Activated CD4-positive, alpha-beta memory T cell treated with anti-CD3 and anti-CD28 coated beads for 36 hours (primary cell): ENCODE results near the gene DEFB123. TPM values are rescaled to one million over a fixed set of nuclear protein-coding genes. Genes with fewer than 3 reads are reported as not detected.
"Not testable (repeated sequence)": the region's sequence is repeated elsewhere in the genome, so short reads cannot be mapped to it uniquely, and the experiment has no call there.

ENCODE experiments used
- CTCF ChIA-PET: fragments of 350-600 bp; sonication (Branson Sonifier 250); formaldehyde crosslinking; loops from one replicate; lab custom pipeline; 2021; ENCODE audit warnings: antibody characterized with exemption, inconsistent platforms; lab: Charles Lee
- POLR2A ChIA-PET: fragments of 350-600 bp; sonication (Branson Sonifier 250); formaldehyde crosslinking; loops from one replicate; lab custom pipeline; 2021; ENCODE audit warnings: antibody characterized with exemption; lab: Charles Lee
- DNase-seq: peaks from one replicate; pipeline ENCODE4 v3.0.0-alpha.2; 2020
- H3K27ac Mint-ChIP-seq: one replicate; pipeline ENCODE4 v1.8.0; 2021; ENCODE audit warnings: mixed read lengths
- H3K27me3 Mint-ChIP-seq: one replicate; pipeline ENCODE4 v1.8.0; 2021; ENCODE audit warnings: mixed read lengths
- H3K36me3 Mint-ChIP-seq: one replicate; pipeline ENCODE4 v1.8.0; 2021; ENCODE audit warnings: mixed read lengths
- H3K4me1 Mint-ChIP-seq: one replicate; pipeline ENCODE4 v1.8.0; 2021; ENCODE audit warnings: low read depth, mixed read lengths
- H3K4me3 Mint-ChIP-seq: one replicate; pipeline ENCODE4 v1.8.0; 2021; ENCODE audit warnings: mild to moderate bottlenecking, mixed read lengths
- H3K9me3 Mint-ChIP-seq: one replicate; pipeline ENCODE4 v1.8.0; 2021; ENCODE audit warnings: mixed read lengths
- intact Hi-C: fragments of 100-400 bp; cut with micrococcal nuclease; formaldehyde crosslinking; loops from one replicate; pipeline ENCODE4 v1.15.1; 2023
- total RNA-seq, 2 experiments: library from RNA; stranded (reverse); gene quantifications; one replicate each; pipeline ENCODE4 v1.2.3, GENCODE V29; 2021

The DEFB123 gene
- total RNA-seq, 2 experiments from 2014 or later, result not detected

DNA sequence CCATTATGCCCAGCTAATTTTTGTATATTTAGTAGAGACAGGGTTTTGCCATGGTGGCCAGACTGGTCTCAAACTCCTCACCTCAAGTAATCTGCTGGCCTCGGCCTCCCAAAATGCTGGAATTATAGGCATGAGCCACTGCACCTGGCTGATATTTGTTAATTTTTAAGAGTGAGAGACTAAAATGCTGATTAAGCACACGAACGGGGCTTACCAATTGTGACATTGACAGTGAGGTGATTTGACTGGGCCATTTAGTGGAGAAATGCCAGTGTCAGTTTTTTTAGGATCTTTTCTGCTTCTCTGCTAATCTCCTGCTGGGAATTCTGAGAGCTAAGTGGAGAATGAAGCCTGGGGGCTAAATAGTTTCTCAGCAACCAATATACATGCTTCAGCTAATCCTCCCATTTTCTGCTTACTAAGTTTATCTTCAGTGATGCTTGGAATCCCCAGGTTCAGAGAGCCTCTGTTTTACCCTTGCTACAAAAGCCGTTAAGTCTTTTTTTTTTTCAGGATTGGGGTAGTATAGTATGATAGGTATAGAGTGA, 9.8 kb upstream of the DEFB123 start:
- intact Hi-C loops, result no loop called here
- Mint-ChIP-seq H3K27me3 (peaks cover 12% of the 10 kb centered on the region), H3K4me3 (no peak overlapping the region), H3K36me3 (no peaks in the 10 kb centered on the region), H3K27ac (no peak overlapping the region), H3K9me3 (no peaks in the 10 kb centered on the region), H3K4me1 (no peaks in the 10 kb centered on the region)
- POLR2A ChIA-PET, result no interaction called here
- CTCF ChIA-PET, result interaction anchor here (1.9 kb wide), 1 partner anchor 10 kb away, joined by 6 read pairs; the partner anchor contains the start of gene DEFB123
- DNase-seq, result no peak

DNA sequence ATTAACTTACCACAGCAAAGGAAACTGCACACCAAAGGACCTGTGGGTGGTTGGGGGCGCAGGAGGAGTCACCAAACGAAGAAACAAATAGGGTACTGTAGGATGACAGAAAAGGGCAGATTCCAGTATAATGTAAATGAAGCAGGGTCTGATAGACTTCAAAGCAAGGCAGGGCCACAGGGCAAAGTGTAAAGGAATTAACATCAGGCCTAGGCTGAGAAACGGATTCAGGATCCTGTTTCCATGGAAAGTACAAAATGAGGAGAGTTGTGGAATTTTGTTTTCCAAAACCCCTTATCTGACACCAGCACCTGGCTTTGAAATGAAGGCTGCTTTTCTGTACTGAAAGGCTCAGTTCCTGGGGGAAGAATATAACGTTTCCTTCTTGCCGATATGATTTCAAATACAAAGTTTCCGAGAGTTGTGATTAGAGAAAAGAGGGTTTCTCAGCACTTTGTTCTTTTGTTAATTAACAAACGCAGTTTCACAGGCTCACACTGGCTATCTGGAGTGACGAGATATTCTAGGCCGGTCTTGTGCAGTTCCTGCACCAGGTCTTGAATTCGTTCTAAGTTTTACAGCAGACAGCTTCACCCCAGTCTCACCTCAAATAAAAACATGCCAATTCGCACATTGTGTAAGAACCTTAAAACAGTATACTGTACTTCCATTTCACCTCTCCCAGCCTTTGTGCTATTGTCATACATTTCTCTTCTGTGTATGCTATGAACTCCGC, 5.8 kb downstream of the DEFB123 start:
- no peaks in the 10 kb centered on the region for H3K4me1 Mint-ChIP-seq

DNA sequence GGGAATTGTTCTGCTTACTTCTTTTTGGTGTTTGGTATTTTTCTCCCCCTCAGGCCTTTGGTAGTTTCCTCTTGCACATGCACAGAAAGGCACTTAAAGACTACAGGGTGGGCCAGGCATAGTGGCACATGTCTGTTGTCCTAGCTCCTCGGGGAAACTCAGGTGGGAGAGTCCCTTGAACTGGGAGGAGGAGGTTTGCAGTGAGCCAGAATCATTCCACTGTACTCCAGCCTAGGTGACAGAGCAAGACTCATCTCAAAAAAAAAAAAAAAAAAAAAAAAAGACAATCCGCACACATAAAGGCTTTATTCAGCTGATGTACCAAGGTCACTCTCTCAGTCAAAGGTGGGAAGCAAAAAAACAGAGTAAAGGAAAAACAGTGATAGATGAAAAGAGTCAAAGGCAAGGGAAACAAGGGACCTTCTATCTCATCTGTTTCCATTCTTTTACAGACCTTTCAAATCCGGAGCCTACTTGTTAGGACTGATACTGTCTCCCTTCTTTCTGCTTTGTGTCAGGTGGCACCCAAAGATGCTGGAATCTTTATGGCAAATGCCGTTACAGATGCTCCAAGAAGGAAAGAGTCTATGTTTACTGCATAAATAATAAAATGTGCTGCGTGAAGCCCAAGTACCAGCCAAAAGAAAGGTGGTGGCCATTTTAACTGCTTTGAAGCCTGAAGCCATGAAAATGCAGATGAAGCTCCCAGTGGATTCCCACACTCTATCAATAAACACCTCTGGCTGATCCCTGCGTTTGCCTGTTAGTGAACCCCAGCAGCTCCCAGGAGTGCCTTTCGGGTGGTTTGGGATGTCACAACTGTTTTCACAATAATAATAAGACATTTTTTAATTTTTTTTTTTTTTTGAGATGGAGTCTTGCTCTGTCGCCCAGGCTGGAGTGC, 9.3 kb downstream of the DEFB123 start:
- Mint-ChIP-seq H3K27ac (no peak overlapping the region), H3K36me3 (no peaks in the 10 kb centered on the region), H3K4me1 (no peaks in the 10 kb centered on the region), H3K27me3 (peaks cover 12% of the 10 kb centered on the region), H3K9me3 (no peaks in the 10 kb centered on the region), H3K4me3 (no peak overlapping the region)
- intact Hi-C loops, result no loop called here
- POLR2A ChIA-PET, result no interaction called here
- no peak for DNase-seq
- CTCF ChIA-PET, result interaction anchor here (1.7 to 2.9 kb wide), 3 partner anchors 10 to 53 kb away, joined by 9 to 14 read pairs (median 9); partner anchors contain the start of gene DEFB123

More for the DNA sequence above, 5.8 kb downstream of the DEFB123 start:
- ChIA-PET POLR2A (no interaction called here), CTCF (interaction anchor here (0.9 kb wide), 1 partner anchor 15 kb away, joined by 3 read pairs; no protein-coding TSS in a partner anchor)
- no peak overlapping the region for H3K4me3 Mint-ChIP-seq
- H3K27ac Mint-ChIP-seq, result no peak overlapping the region
- H3K9me3 Mint-ChIP-seq, result no peaks in the 10 kb centered on the region
- intact Hi-C loops, result no loop called here
- DNase-seq, result no peak
- H3K27me3 Mint-ChIP-seq, result peaks cover 6% of the 10 kb centered on the region
- no peaks in the 10 kb centered on the region for H3K36me3 Mint-ChIP-seq

DNA sequence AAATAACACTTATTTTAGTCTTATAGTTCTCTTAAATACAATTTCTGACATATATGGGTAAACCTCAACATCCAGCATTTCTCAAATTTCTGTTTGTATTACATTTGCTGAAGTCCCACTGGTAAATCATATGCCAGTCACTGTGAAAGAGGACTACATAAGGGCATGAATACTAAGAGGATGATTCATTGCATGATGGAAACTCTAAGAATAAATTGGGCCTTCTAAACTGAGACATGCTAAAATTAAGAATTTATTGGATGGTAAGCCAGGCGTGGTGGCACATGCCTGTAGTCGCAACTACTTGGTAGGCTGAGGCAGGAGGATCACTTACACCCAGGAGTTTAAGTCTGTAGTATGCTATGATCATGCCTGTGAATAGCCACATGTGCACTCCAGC, 12.1 kb downstream of the DEFB123 start:
- Mint-ChIP-seq H3K27ac (no peak overlapping the region), H3K9me3 (no peaks in the 10 kb centered on the region), H3K36me3 (no peaks in the 10 kb centered on the region), H3K4me3 (no peak overlapping the region), H3K27me3 (peaks cover 8% of the 10 kb centered on the region), H3K4me1 (no peaks in the 10 kb centered on the region)
- ChIA-PET CTCF (no interaction called here), POLR2A (interaction anchor here (0.5 kb wide), 1 partner anchor 40 kb away, joined by 4 read pairs; no protein-coding TSS in a partner anchor)
- intact Hi-C loops, result no loop called here
- no peak for DNase-seq

DNA sequence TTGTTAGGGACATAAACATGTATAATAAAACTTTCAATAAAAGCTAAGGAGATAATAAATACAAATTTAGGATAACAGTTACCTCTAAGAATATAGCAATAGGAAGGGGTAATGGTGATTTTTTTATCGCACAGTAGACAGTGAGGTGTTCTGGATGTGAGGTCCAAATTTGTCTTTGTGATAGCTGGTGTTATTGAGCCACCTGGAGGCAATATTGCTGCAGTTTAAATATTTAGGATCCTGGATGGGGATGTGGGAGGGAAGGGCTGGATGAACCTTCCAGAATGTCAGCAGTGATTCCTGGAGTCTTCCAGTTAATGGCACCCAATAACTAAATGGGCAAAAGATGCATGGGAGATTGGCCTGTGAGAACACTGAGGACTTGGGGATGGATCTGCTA, 13.9 kb downstream of the DEFB123 start:
- Mint-ChIP-seq H3K4me1 (no peaks in the 10 kb centered on the region), H3K36me3 (no peaks in the 10 kb centered on the region), H3K9me3 (no peaks in the 10 kb centered on the region), H3K27ac (no peak overlapping the region), H3K27me3 (peaks cover 10% of the 10 kb centered on the region), H3K4me3 (no peak overlapping the region)
- ChIA-PET CTCF (no interaction called here), POLR2A (no interaction called here)
- no peak for DNase-seq
- intact Hi-C loops, result no loop called here

DNA sequence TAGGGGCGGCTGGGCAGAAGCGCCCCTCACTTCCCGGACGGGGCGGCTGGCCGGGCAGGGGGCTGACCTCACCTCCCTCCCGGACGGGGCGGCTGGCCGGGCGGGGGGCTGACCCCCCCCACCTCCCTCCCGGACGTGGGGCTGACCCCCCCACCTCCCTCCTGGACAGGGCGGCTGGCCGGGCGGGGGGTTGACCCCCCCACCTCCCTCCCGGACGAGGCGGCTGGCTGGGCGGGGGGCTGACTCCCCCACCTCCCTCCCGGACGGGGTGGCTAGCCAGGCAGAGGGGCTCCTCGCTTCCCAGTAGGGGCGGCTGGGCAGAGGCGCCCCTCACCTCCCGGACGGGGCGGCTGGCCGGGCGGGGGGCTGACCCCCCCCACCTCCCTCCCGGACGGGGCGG, 30.5 kb downstream of the DEFB123 start:
- CTCF ChIA-PET, H3K9me3 Mint-ChIP-seq, H3K36me3 Mint-ChIP-seq, H3K27ac Mint-ChIP-seq, POLR2A ChIA-PET, H3K4me3 Mint-ChIP-seq, intact Hi-C loops, DNase-seq: not testable (repeated sequence)
- Mint-ChIP-seq H3K4me1 (peaks cover 10% of the 10 kb centered on the region), H3K27me3 (peaks cover 19% of the 10 kb centered on the region)

DNA sequence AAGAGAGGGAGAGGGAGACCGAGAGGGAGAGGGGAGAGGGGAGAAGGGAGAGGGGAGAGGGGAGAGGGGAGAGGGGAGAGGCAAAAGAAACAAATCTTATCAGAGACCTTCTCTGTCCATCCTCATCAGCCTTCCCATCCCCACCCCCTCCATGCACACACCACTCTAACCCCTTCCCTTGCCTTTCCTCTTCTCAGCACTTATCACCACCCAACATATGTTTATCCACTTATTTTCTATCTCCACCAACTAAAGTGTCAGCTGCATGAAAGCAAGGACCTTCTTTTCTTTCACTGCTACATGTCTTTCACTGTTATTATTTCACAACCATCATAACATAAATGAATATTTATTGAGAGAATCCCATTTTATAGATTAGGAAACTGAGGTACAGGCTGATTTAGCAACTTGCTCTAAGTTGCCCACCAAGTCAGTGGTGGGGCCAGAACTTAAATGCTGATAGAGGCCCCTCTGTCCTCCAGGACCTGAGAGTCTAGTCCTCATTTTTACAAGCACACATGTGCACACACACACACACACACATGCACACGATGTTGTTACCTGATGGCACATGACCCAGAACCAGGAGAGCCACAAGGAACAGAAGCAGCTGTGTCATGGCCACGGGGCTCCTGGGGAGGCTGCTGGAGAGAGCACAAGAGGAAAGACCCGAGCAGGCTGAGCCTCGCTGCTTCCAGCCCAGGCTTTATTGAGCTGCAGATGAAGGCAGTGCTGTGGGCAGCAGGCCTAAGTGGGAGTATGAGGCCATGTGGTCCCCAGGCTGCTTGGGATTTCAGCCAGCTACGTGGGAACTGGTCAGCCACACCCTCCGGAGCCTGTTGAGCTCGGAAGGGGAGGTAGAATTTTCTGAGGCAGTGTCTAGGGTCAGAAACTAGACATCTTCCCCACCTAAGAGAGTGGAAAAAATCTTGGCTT, 32.2 kb downstream of the DEFB123 start:
- ChIA-PET POLR2A (interaction anchor here (0.5 kb wide), 1 partner anchor 83 kb away, joined by 5 read pairs; no protein-coding TSS in a partner anchor), CTCF (interaction anchor here (1.1 to 3.4 kb wide), 2 partner anchors 12 to 30 kb away, joined by 4 to 20 read pairs; no protein-coding TSS in a partner anchor)
- no peak for DNase-seq
- intact Hi-C loops, result no loop called here
- Mint-ChIP-seq H3K4me1 (peaks cover 10% of the 10 kb centered on the region), H3K9me3 (no peaks in the 10 kb centered on the region), H3K36me3 (no peaks in the 10 kb centered on the region), H3K27me3 (peaks cover 35% of the 10 kb centered on the region), H3K4me3 (no peak overlapping the region), H3K27ac (no peak overlapping the region)

DNA sequence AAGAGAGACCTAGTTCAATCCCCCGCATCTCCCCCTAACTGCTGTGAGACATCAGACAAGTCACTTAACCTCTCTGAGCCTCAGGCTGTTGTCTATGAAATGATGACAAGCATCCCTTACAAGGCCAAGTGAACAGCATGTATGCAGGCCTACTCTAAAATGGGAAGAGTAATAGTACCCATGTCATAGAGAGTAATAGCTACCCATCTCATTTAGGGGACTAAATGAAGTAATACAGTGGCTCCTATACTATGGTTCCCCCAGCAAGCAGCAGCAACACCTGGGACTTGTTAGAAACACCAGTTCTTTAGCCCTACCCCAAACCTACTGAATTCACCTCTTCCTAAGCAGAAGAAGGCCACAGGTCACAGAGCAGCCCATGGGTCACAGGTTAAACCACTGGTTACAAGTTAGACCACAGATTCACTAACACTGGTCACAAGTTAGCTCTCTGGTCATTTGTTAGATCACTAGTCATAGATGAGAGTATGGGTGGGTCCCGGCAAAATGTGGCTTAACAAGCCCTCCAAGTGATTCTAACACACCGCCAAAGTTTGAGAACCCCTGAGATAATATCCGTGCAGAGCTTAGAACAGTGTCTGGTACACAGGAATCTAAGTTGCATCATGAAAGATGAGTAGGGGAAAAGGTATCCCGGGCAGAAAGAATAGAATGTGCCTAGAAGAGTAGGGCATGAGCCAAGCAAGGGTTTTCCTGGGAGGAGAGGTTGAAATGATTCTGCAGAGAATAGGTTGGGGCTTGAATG, 33.1 kb downstream of the DEFB123 start:
- H3K27me3 Mint-ChIP-seq, result peaks cover 32% of the 10 kb centered on the region
- no peak overlapping the region for H3K4me3 Mint-ChIP-seq
- DNase-seq, result no peak
- intact Hi-C loops, result no loop called here
- H3K4me1 Mint-ChIP-seq, result peaks cover 10% of the 10 kb centered on the region
- no peaks in the 10 kb centered on the region for H3K36me3 Mint-ChIP-seq
- CTCF ChIA-PET, result interaction anchor here (1.1 to 3.4 kb wide), 2 partner anchors 12 to 29 kb away, joined by 4 to 20 read pairs; no protein-coding TSS in a partner anchor
- H3K9me3 Mint-ChIP-seq, result no peaks in the 10 kb centered on the region
- POLR2A ChIA-PET, result no interaction called here
- no peak overlapping the region for H3K27ac Mint-ChIP-seq

DNA sequence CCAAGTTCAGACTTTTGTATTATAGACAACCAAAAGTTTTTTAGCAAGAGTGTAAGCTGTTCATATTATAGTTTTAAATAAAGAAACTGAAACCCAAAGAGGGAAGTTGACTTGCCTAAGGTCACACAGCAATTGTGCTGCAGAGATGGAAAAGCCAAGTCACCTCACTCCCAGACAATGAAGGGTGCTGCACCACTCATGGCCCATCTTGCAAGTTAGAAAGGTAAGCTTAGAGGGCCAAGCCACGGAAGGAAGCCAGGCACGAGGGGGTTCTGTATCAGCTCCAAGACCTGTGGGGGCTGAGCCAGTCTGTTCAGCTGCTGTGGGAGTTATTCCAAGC, 33.6 kb downstream of the DEFB123 start:
- Mint-ChIP-seq H3K4me1 (peaks cover 10% of the 10 kb centered on the region), H3K9me3 (no peaks in the 10 kb centered on the region), H3K27ac (no peak overlapping the region), H3K36me3 (no peaks in the 10 kb centered on the region), H3K27me3 (peaks cover 32% of the 10 kb centered on the region), H3K4me3 (no peak overlapping the region)
- POLR2A ChIA-PET, result no interaction called here
- intact Hi-C loops, result no loop called here
- CTCF ChIA-PET, result interaction anchor here (1.1 to 3.4 kb wide), 2 partner anchors 13 to 29 kb away, joined by 4 to 20 read pairs; no protein-coding TSS in a partner anchor
- DNase-seq, result no peak

DNA sequence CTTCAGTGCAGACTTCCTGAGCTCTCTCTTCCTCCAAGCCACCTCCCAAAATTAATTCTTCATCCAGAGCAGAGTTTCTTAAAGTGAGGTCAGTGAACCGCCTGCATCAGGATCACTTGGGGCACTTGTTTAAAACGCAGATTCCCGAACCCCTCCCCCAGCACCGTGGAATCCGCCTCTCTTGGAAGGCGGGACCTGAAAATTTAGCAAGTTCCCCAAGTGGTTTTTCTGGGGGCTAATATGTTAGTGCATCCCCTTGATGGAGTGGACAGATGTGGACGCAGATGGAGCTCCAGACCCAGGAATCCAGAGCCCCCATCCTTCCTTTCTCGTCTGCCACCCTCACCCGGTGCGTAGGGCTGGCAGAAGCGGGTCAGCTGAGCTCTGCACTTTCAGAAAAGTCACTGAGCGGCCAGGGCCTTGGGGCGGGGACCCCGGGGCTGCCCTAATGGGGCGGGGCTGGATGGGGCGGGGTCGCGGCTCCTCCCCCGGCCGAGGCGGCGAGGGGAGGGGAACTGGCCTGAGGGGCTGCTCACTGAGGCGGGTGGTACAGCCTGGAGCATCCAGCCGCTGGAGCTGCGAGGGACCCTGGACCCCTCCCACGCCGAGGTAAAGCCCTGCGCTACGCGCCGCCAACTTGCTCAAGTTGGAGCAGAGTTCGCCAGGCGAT, 34.5 kb downstream of the DEFB123 start, which contains the start of the genes DEFB124 and REM1:
DEFB124 (minus strand) TSS at position 370 of the 670 bp plus-strand sequence. CDS start 2,114 bp downstream, outside the sequence.
REM1 (plus strand) TSS at position 531 of the 670 bp plus-strand sequence. CDS start 1,158 bp downstream, outside the sequence.
- no peak for DNase-seq
- H3K4me1 Mint-ChIP-seq, result peaks cover 10% of the 10 kb centered on the region
- intact Hi-C loops, result no loop called here
- no peak within 1 kb of the TSS for H3K4me3 Mint-ChIP-seq
- H3K27me3 Mint-ChIP-seq, result peaks cover 32% of the 10 kb centered on the region
- H3K9me3 Mint-ChIP-seq, result no peaks in the 10 kb centered on the region
- ChIA-PET CTCF (interaction anchor here (3.4 kb wide), 1 partner anchor 28 kb away, joined by 20 read pairs; no protein-coding TSS in a partner anchor), POLR2A (no interaction called here)
- no peak within 1 kb of the TSS for H3K27ac Mint-ChIP-seq
- H3K36me3 Mint-ChIP-seq, result no peaks in the 10 kb centered on the region
